H1 (cell line): ENCODE results near the gene SCARB1. TPM values are rescaled to one million over a fixed set of nuclear protein-coding genes. Genes with fewer than 3 reads are reported as not detected.
A peak's percentile ranks its signal among the peaks of the same experiment; 100 is the strongest.

Experiments
- CTCF ChIA-PET: fragments of 300-600 bp; sonication (Branson Sonifier 250); formaldehyde crosslinking; loops from one replicate; lab custom pipeline; 2021; ENCODE audit not compliant: partially characterized antibody; lab: Charles Lee
- POLR2A ChIA-PET: fragments of 300-600 bp; sonication (Branson Sonifier 250); formaldehyde crosslinking; loops from one replicate; lab custom pipeline; 2021; ENCODE audit warnings: inconsistent platforms; ENCODE audit not compliant: partially characterized antibody; lab: Charles Lee
- DNase-seq, 2 experiments: peaks; one replicate each; pipeline versions ENCODE4 v3.0.0 to v3.0.0-alpha.2; 2010 to 2022; ENCODE audit warnings: low spot score in 2 of 2, low read depth in 1 of 2, mixed read lengths in 1 of 2
- FAIRE-seq: peaks from 2 replicates; lab custom pipeline; 2011; peaks lifted over from hg19 to GRCh38; lab: Jason Lieb, UNC
- H2AFZ ChIP-seq: 2 replicates; pipeline ENCODE4 v1.8.1; 2012; ENCODE audit warnings: low read length, inconsistent platforms
- H2AK5ac ChIP-seq: 2 replicates; pipeline ENCODE4 v1.6.1; 2013; ENCODE audit warnings: low read depth, low read length
- H2BK120ac ChIP-seq: replicated peaks from 2 replicates; pipeline ENCODE3; 2013; ENCODE audit warnings: low read depth, low read length, inconsistent platforms
- H2BK12ac ChIP-seq: 2 replicates; pipeline ENCODE4 v1.6.1; 2013; ENCODE audit warnings: low read depth, low read length
- H2BK15ac ChIP-seq: 2 replicates; pipeline ENCODE4 v1.6.1; 2013; ENCODE audit warnings: low read length
- H2BK20ac ChIP-seq: 2 replicates; pipeline ENCODE4 v1.6.1; 2013; ENCODE audit warnings: low read length
- H2BK5ac ChIP-seq: 2 replicates; pipeline ENCODE4 v1.6.1; 2013; ENCODE audit warnings: low read depth, low read length
- H3K14ac ChIP-seq: 2 replicates; pipeline ENCODE4 v1.6.1; 2013; ENCODE audit warnings: inconsistent platforms; ENCODE audit not compliant: insufficient read length
- H3K18ac ChIP-seq: 2 replicates; pipeline ENCODE4 v1.6.1; 2013; ENCODE audit warnings: low read length; ENCODE audit errors: extremely low read depth
- H3K23ac ChIP-seq: 2 replicates; pipeline ENCODE4 v1.6.1; 2013; ENCODE audit warnings: inconsistent platforms; ENCODE audit not compliant: insufficient read length
- H3K23me2 ChIP-seq: 2 replicates; pipeline ENCODE4 v1.6.1; 2013; ENCODE audit warnings: low read depth, low read length
- H3K27ac ChIP-seq: 2 replicates; pipeline ENCODE4 v1.6.1; 2011; ENCODE audit warnings: low read depth, low read length, inconsistent platforms
- H3K27me3 ChIP-seq, 4 experiments: replicated peaks in 1 of 4; 1 replicate in 1 of 4; 2 replicates in 3 of 4; pipeline versions ENCODE4 v1.6.1 to v1.8.1; 2011 to 2013; ENCODE audit warnings: low read length in 3 of 4, mild to moderate bottlenecking in 3 of 4, inconsistent platforms in 2 of 4, mixed read lengths in 2 of 4, moderate library complexity in 1 of 4; ENCODE audit not compliant: control insufficient read depth in 3 of 4, insufficient read depth in 3 of 4; ENCODE audit errors: extremely low read depth in 1 of 4
- H3K36me3 ChIP-seq, 4 experiments: 2 replicates each; pipeline versions ENCODE4 v1.6.1 to v1.8.1; 2011 to 2013; ENCODE audit warnings: mild to moderate bottlenecking in 4 of 4, low read length in 3 of 4, moderate library complexity in 2 of 4, control low read depth in 1 of 4, inconsistent platforms in 1 of 4; ENCODE audit not compliant: insufficient read depth in 4 of 4, control insufficient read depth in 2 of 4
- H3K4ac ChIP-seq: replicated peaks from 2 replicates; pipeline ENCODE3; 2013; ENCODE audit warnings: low read length, low read depth, mixed read lengths, inconsistent platforms; ENCODE audit not compliant: insufficient read length
- H3K4me1 ChIP-seq, 4 experiments: replicated peaks in 1 of 4; 1 replicate in 1 of 4; 2 replicates in 3 of 4; pipeline versions ENCODE4 v1.6.1 to v1.8.1; 2011 to 2013; ENCODE audit warnings: low read length in 3 of 4, inconsistent platforms in 2 of 4, mixed read lengths in 1 of 4; ENCODE audit not compliant: insufficient read depth in 4 of 4, control insufficient read depth in 3 of 4
- H3K4me2 ChIP-seq, 2 experiments: 2 replicates each; pipeline versions ENCODE4 v1.6.1 to v1.8.1; 2011 to 2013; ENCODE audit warnings: low read depth in 2 of 2, low read length in 2 of 2, control low read depth in 1 of 2, inconsistent platforms in 1 of 2, mild to moderate bottlenecking in 1 of 2; ENCODE audit not compliant: insufficient read depth in 1 of 2
- H3K4me3 ChIP-seq, 4 experiments: fragments of 200-600, 300-600 bp in 1 of 4; sonication (generic), shearing (Covaris generic), sonication (Bioruptor Twin) in 1 of 4; 2 replicates each; pipeline versions ENCODE4 v1.5.1 to v1.8.1; 2011 to 2016; ENCODE audit warnings: low read length in 4 of 4, low read depth in 3 of 4, control low read depth in 2 of 4, inconsistent platforms in 2 of 4, mild to moderate bottlenecking in 2 of 4, mixed read lengths in 1 of 4, moderate library complexity in 1 of 4; ENCODE audit not compliant: insufficient read depth in 2 of 4; ENCODE audit errors: extremely low read depth in 1 of 4
- H3K56ac ChIP-seq: replicated peaks from 2 replicates; pipeline ENCODE3; 2013; ENCODE audit warnings: low read depth, mild to moderate bottlenecking, mixed read lengths, low read length, inconsistent platforms; ENCODE audit not compliant: insufficient read length
- H3K79me1 ChIP-seq: 2 replicates; pipeline ENCODE4 v1.6.1; 2013; ENCODE audit warnings: low read depth, low read length, control low read depth
- H3K79me2 ChIP-seq, 2 experiments: 2 replicates each; pipeline versions ENCODE4 v1.6.1 to v1.8.1; 2012 to 2013; ENCODE audit warnings: low read length in 2 of 2, mild to moderate bottlenecking in 2 of 2, inconsistent platforms in 1 of 2; ENCODE audit not compliant: insufficient read depth in 2 of 2, control insufficient read depth in 1 of 2
- H3K9ac ChIP-seq, 4 experiments: replicated peaks in 1 of 4; 1 replicate in 1 of 4; 2 replicates in 3 of 4; pipeline versions ENCODE4 v1.6.1 to v1.8.1; 2011 to 2013; ENCODE audit warnings: low read depth in 3 of 4, low read length in 3 of 4, control low read depth in 2 of 4, mild to moderate bottlenecking in 2 of 4, moderate library complexity in 2 of 4, inconsistent platforms in 1 of 4; ENCODE audit errors: extremely low read depth in 1 of 4
- H3K9me3 ChIP-seq, 2 experiments: 2 replicates each; pipeline versions ENCODE4 v1.6.1 to v1.8.1; 2012 to 2013; ENCODE audit warnings: mild to moderate bottlenecking in 2 of 2, moderate library complexity in 2 of 2, control low read depth in 1 of 2, inconsistent platforms in 1 of 2, low read depth in 1 of 2, low read length in 1 of 2, mixed read lengths in 1 of 2; ENCODE audit not compliant: insufficient read depth in 2 of 2
- H4K20me1 ChIP-seq, 2 experiments: replicated peaks in 1 of 2; 2 replicates each; pipeline versions ENCODE3 to v1.8.1; 2011 to 2013; ENCODE audit warnings: inconsistent platforms in 2 of 2, low read length in 2 of 2, mild to moderate bottlenecking in 1 of 2; ENCODE audit not compliant: insufficient read depth in 2 of 2, control insufficient read depth in 1 of 2
- H4K5ac ChIP-seq: 2 replicates; pipeline ENCODE4 v1.6.1; 2013; ENCODE audit warnings: low read length, low read depth, mixed read lengths, inconsistent platforms; ENCODE audit not compliant: insufficient read length
- H4K8ac ChIP-seq: 2 replicates; pipeline ENCODE4 v1.8.0; 2013; ENCODE audit warnings: mild to moderate bottlenecking, moderate library complexity, low read length, inconsistent platforms; ENCODE audit not compliant: insufficient read depth; ENCODE audit errors: extremely low read depth
- H4K91ac ChIP-seq: replicated peaks from 2 replicates; pipeline ENCODE3; 2013; ENCODE audit warnings: low read length, mixed read lengths, inconsistent platforms; ENCODE audit not compliant: insufficient read length
- KDM1A ChIP-seq: fragments of 200-600, 300-600 bp; sonication (generic); IDR thresholded peaks from 2 replicates; pipeline ENCODE4 v1.7.1; 2016; ENCODE audit warnings: mild to moderate bottlenecking, low read length, borderline replicate concordance
- SIN3A ChIP-seq, 2 experiments: IDR thresholded peaks in 1 of 2; conservative IDR thresholded peaks in 1 of 2; 2 replicates each; pipeline ENCODE4 v1.6.1; 2011 to 2012; ENCODE audit warnings: low read length in 2 of 2, improper control_type of control experiment in 1 of 2, low read depth in 1 of 2, mild to moderate bottlenecking in 1 of 2
- YY1 ChIP-seq: IDR thresholded peaks from 2 replicates; pipeline ENCODE4 v1.6.1; 2011; ENCODE audit warnings: low read depth, mild to moderate bottlenecking, low read length
- WGBS, 2 experiments: shearing (Covaris generic) in 1 of 2; methylation state at CpG; one replicate each; pipeline versions ENCODE4 v1.1.6 to v1.1.7; 2013 to 2015; ENCODE audit warnings: low lambda C conversion rate in 2 of 2, mixed read lengths in 2 of 2, inconsistent platforms in 1 of 2, low coverage in 1 of 2, missing lambda C conversion rate in 1 of 2; ENCODE audit not compliant: insufficient replicate concordance in 2 of 2, insufficient coverage in 1 of 2, insufficient read length in 1 of 2; ENCODE audit errors: extremely low coverage in 1 of 2, missing lambda C conversion rate in 1 of 2; 5-methylcytosine and 5-hydroxymethylcytosine counted together
- polyA plus RNA-seq, 7 experiments: library from polyadenylated mRNA; depleted of rRNA in 3 of 7; stranded (reverse) in 5 of 7; unstranded in 2 of 7; fragments of >200 nt in 5 of 7; fragments of 200-250 nt in 2 of 7; gene quantifications; 1 replicate in 5 of 7; 2 replicates in 1 of 7; 4 replicates in 1 of 7; pipeline versions ENCODE4 v1.2.1 to v1.2.3, GENCODE V29; 2011 to 2013; ENCODE audit warnings: missing spikeins in 2 of 7, mixed read lengths in 2 of 7
- total RNA-seq: library from RNA; stranded (reverse); fragmentation: NEBNext Ultra II Directional; extraction: Animal tissue kit (Norgen Biotek cat#: 25700); gene quantifications from 2 replicates; pipeline ENCODE4 v1.2.1, GENCODE V29; 2021

The SCARB1 gene
- total and polyA plus RNA-seq, 2 of the 8 experiments (the other 6 are each of a cell fraction or from before 2014, with no cell fraction given) = 45.3 to 57.1 TPM

- Histone ChIP-seq H3K27ac (no peak overlapping the region), H4K20me1 (no peaks in the 10 kb centered on the region), H3K4ac (no peak overlapping the region), H3K79me2 (no peaks in the 10 kb centered on the region), H4K5ac (no peak overlapping the region), H3K56ac (no peak overlapping the region), H2BK15ac (no peak overlapping the region), H3K9me3 (peaks cover 4 to 5% of the 10 kb centered on the region in 2 experiments; a peak in 3 of 4 replicates), H2BK120ac (no peak overlapping the region), H3K23me2 (no peaks in the 10 kb centered on the region), H2AFZ (no peak overlapping the region), H2BK12ac (no peak overlapping the region), H3K27me3 (peaks cover 0 to 5% (median 0%) of the 10 kb centered on the region in 4 experiments; a peak in 2 of 7 replicates), H3K4me2 (no peak overlapping the region), H3K23ac (no peak overlapping the region), H3K79me1 (no peaks in the 10 kb centered on the region), H4K91ac (no peak overlapping the region), H3K14ac (no peak overlapping the region), H2BK5ac (no peak overlapping the region), H3K4me1 (peaks cover 0 to 7% (median 1%) of the 10 kb centered on the region in 4 experiments; a peak in 5 of 7 replicates), H3K36me3 (no peaks in the 10 kb centered on the region), H2AK5ac (no peak overlapping the region), H4K8ac (no peak overlapping the region), H3K4me3 (no peak overlapping the region), H3K9ac (no peak overlapping the region), H2BK20ac (no peak overlapping the region), H3K18ac (no peak overlapping the region)
- no peak for TF ChIP-seq YY1
- peak; percentile 59; the same call in 1 of the 2 replicates for TF ChIP-seq KDM1A
- no peak for TF ChIP-seq SIN3A (conservative IDR thresholded peaks at IDR 0.05 in 1 of 2, IDR thresholded peaks at IDR 0.05 in 1 of 2; ENCODE audit: low read depth in 1 of 2, low read length in 2 of 2)
- POLR2A ChIA-PET = interaction anchor here (1.2 kb wide), 1 partner anchor 24 kb away, joined by 3 read pairs; no protein-coding TSS in a partner anchor
- CTCF ChIA-PET = interaction anchor here (0.7 to 2.9 kb wide), 8 partner anchors 11 to 865 kb away, joined by 3 to 12 read pairs (median 3); no protein-coding TSS in a partner anchor
- 92% methylated on average over 12 of the region's 14 CpGs; no CpG with 5 or more reads in 1 of the 2 experiments for WGBS, 2 experiments
- DNase-seq (no peak), FAIRE-seq (no peak)
Measured at GRCh38 chr12:124769881-124770512, 93.7 kb downstream of the SCARB1 start.
